NCI-H1436 treated with DMSO at 0.1 percent for 48 hours (cell line): ENCODE results near the gene KPNA1.
"Not testable (repeated sequence)": the region's sequence is repeated elsewhere in the genome, so short reads cannot be mapped to it uniquely, and the experiment has no call there.

Experiments used
- DNase-seq: peaks from one replicate; lab custom pipeline; 2025; lab: John Stamatoyannopoulos, UW

Gene KPNA1

DNA sequence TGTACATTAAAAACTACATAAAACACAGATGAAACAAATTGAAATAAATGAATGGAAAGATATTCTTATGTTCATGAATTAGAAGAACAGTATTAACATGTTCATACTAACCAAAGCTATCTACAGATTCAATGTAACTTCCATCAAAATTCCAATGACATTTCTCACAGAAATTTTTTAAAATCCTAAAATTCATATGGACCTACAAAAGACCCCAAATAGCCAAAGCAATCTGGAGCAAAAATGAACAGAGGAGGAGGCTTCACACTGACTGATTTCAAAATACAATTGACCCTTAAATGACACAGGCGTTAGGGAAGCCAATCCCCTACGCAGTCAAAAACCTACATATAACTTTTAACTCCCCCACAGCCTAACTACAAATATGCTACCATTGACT, 39.4 kb downstream of the KPNA1 start:
- DNase-seq = no peak

DNA sequence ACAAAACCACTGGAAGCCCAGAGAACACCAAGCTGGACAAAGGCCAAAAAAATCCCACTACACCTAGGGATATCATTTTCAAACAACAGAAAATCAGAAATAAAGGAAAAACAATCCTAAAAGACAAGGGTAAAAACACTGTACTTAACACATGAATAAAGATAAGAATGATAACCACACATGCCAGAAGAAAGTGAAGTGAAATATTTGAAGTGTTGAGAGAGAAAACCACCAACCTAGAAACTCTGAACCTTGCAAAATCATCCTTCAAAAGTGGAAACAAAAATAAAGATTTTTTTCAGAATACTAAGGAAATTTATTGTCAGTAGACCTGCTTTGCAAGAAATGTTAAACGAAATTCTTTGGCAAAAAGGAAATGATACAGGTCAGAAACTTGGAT, 45.1 kb downstream of the KPNA1 start:
- DNase-seq = no peak

DNA sequence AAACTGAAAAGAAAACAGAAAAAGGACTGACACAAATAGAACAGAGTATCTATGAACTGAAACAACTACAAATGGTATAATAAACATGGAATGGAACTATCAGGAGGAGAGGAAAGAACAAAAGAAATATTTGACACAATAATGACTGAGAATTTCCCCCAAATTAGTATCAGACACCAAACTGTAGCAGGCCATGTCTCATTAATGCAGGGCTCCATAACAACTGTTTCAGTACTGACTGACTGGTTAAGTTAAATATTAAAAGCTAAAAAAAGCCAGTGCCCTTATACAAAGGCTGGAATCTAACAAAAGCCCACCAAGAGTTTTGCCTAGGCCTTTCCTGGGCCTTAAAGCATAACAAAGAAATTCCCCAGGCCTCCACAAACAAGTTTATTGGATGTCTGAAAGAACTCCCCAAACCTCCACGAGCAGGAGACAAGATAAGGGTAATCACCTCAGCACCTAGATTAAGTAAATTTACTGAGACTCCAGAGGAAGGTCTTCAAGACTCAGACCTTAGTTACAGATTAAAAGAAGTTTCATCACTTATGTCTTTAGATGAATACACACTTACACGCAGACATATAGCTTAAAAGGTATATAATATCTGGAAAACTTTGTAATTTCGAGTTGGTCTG, 45.7 kb downstream of the KPNA1 start:
- no peak for DNase-seq

DNA sequence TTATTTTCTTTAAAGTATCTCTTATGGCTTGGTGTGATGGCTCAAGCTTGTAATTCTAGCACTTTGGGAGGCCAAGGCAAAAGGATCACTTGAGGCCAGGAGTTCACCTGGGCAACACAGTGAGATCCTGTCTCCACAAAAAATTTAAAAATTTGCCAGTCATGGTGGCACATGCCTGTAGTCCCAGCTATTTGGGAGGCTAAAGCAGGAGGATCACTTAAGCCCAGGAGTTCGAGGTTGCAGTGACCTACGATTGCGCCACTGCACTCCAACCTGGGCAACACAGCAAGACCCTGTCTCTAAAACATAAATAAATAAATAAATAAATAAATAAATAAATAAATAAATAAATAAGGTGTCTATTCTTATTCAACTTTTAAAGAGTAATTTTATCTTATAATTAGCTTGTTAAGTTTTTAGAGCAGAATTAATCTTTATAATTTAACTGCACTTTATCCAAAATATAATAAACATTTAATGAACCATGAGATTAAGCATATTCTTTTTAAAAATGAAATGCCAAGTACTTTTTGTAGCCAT, 48.0 kb downstream of the KPNA1 start:
- no peak for DNase-seq

DNA sequence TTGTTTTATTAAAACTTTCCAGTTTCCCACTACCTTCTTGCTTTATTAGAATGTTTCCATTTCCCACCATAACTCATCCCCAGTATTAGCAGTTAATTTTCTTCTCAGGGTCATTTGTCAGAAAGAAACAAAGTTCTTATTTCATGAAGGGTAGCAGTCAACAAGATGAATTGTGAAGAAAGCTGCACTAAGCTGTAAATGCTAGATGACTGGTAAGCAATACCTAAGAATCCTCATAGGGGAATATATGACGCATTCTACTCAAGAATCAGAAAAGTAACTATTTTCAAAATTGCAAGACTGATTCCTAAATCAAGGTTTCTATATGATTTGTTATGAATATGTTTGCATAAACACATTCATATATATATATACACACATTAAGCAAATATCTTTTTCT, 50.1 kb downstream of the KPNA1 start:
- DNase-seq = no peak

DNA sequence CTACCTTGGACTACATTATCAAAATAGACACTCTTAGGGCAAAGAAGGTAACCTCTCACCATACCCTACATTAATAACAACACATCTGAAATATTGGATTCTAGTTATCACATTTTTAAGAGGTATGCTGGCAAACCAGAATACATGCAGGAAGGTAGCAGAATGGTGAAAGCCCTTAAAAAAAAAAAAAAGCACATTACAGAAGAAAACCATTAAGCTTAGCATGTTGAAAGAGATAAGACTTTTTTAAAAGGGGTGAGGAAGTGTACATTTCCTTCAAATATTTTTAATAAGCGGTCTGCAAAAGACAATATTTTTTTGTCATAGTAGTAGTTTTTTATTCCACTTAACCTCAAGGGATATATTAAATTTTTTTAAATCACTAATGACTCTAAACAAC, 52.3 kb downstream of the KPNA1 start:
- DNase-seq = no peak

DNA sequence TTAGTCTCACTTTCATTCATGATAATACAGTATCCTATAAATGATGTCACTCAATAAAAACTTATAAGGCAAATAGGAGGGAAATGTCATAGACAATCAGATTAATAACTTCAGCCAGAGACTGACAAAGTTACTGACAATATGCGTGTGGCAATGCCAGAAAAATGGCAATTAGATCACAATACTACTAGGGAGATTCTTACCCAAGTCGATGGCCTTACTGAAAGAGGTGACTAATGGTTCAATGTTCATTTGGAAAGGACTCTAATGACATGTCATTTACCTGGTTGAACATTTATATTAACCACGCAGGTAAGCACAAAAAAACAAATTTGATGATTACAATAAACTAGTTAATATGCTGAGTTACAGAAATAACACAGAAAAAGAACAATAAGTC, 52.9 kb downstream of the KPNA1 start:
- no peak for DNase-seq

DNA sequence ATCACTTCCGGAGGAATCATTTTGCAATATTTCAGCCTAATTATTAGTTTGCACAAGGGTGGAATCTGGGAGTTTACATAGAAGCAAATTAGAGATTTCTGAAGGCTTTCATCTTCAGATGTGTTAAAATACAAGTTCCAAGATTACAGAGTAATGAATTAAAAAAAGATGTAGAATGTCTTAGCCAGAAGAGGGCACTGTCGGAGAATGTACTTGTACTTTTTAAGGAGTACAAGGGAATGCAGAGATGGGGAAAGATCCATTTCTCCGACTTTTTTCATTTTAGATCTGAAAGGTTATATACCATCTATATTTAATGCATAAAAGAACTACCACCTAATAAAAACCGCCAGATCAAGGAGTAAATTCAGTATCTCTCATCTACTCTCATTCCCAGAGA, 55.7 kb downstream of the KPNA1 start:
- no peak for DNase-seq

DNA sequence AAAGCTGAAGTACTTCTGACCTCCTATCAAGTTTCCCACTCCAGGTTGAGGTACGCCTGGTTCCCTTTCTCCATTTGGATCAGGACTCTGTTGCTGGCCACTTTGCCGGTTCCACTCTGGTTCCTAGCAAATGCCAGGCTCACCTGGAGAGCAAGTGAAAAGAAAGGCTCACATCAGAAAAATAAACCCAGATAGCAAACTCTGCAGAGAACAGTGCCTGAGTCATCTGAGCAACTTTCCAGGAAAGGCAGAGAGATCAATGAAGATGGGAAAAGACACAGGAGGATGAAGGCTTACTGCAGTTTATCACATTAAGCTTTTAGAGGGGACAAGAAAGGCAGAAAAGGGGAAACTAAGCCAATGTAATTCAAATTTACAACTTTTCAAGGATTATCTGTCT, 57.0 kb downstream of the KPNA1 start:
- no peak for DNase-seq

DNA sequence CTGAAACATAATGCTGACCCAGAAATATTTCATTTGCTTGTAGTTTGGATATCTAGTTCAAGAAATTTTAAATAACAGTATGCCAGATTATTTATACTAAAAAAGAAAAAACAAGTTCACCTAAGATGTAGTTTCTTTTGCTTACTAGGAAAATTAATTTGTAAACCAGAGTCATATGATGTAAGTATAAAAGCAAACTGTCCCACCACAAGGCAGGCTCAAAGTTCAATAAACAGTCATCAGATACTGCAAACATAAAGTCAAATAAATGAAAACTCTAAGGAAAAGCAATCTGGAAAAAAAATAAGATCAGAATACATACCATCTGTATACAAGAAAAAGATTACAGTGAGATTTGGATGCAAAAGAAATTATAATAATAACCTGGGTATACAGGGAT, 58.7 kb downstream of the KPNA1 start:
- DNase-seq = no peak

DNA sequence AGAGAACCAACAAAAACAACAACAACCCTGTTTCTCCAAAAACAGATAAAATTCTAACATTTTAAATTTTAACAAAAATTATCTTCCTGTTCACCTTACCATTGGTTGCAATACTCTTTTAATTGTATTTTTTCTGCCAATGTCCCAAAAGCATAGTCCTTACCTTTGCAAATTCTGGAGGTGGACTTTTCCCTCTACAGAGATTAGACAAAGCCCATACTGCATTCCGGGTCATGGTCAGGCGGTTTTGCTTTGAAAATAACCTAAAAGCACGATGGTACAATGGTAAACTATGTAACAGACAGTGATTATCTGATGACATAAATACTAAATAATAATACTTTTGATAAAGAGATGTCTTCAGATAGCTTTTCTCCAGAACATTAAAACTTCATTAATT, 63.4 kb downstream of the KPNA1 start:
- no peak for DNase-seq

DNA sequence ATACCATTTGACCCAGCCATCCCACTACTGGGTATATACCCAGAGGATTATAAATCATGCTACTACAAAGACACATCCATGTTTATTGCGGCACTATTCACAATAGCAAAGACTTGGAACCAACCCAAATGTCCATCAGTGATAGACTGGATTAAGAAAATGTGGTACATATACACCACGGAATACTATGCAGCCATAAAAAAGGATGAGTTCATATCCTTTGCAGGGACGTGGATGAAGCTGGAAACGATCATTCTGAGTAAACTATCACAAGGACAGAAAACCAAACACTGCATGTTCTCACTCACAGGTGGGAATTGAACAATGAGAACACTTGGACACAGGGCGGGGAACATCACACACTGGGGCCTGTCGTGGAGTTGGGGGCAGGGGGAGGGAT, 66.5 kb downstream of the KPNA1 start:
- DNase-seq = not testable (repeated sequence)

DNA sequence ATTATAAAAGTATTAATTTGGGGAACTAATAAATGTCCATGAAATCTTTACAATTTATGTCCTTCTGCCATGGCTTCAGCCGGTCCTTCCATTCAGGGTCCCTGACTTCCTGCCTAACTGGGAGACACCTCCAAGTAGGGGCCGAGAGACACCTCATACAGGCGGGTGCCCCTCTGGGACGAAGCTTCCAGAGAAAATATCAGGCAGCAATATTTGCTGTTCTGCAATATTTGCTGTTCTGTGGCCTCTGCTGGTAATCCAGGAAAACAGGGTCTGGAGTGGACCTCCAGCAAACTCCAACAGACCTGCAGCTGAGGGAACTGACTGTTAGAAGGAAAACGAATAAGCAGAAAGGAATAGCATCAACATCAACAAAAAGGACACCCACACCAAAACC, 70.2 kb downstream of the KPNA1 start:
- not testable (repeated sequence) for DNase-seq

DNA sequence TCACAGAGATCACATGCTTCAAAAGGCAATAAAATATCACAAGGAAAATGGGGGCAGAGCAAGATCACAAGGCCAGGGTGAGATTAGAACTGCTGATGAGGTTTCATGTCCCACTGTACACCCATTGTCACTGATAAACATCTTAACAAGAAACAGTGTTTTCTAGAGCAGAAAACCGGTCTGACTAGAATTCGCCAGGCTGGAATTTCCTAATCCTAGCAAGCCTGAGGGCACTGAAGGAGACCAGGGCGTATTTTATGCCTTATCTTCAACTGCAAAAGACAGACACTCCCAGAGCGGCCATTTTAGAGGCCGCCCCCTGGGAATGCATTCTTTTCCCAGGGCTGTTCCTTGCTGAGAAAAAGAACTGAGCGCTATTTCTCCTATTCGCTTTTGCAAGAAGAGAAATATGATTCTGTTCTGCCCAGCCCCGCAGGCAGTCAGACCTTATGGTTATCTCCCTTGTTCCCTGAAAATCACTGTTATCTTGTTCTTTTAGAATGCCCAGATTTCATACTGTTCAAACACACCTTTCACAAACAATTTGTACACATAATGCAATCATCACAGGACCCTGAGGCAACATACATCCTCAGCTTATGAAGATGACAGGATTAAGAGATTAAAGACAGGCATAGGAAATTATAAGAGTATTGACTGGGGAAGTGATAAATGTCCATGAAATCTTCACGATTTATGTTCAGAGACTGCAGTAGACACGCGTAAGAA, 70.8 kb downstream of the KPNA1 start:
- DNase-seq = not testable (repeated sequence)

DNA sequence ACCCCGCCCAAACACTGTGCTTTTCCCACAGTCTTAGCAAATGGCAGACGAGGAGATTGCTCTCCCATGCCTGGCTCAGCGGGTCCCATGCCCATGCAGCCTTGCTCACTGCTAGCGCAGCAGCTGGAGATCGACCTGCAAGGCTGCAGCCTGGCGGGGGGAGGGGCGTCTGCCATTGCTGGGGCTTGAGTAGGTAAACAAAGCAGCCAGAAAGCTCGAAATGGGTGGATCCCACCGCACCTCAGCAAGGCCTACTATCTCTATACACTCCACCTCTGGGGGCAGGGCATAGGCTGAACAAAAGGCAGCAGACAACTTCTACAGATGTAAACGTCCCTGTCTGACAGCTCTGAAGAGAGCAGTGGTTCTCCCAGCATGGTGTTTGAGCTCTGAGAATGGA, 71.6 kb downstream of the KPNA1 start:
- no peak for DNase-seq

DNA sequence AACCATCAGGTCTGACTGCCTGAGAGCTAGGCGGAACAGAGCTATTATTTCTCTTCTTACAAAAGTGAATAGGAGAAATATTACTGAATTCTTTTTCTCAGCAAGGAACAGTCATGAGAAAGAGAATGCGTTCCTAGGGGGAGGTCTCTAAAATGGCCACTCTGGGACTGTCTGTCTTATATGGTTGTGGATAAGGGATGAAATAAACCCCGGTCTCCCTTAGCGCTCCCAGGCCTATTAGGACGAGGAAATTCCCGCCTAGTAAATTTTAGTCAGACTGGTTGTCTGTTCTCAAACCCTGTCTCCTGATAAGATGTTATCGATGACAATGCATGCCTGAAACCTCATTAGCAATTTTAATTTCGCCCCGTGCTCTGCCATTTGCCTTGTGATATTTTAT, 78.8 kb downstream of the KPNA1 start:
- DNase-seq = no peak

DNA sequence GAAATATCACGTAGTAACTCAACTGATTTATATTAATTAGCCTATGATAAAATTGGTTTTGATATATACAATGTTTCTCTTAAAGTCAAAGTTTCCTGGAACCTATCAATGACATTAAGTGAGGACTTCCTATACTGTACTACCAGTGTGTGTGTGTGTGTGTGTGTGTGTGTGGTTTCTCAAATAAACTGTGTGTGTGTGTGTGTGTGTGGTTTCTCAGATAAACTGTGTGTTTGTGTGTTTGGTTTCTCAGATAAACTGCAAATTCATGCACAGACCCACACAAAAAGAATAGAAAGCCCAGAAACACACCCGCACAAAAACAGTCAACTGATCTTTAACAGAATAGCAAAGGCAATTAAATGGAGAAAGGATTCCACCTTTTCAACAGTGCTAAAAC, 84.4 kb downstream of the KPNA1 start:
- no peak for DNase-seq

DNA sequence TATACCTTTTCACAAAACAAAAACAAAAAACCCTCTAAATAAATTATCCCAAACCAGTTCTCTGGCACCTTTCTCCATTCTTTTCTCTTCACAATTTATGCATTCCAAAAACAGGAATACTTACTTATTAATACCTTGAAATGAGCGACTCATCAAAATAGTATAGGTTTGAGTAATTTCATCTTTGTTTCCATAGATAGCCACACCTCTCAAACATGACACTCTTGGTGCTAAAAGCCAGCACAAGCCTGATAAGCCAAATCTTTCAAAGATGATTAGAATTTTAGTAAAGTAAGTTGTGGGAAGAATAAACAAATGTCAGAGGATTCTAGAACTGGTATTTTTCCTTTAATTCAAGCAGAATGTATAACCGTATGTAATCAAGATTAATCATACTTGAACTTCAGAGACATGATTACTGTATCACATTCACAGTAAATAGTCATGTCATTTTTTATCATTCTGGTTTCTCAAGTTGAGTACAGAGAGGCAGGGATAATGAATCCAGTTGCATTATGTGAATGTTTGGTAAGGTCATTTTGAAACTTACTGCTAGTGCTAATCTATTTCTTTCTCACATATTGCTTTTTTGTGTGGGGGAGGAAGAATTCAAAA, 86.8 kb downstream of the KPNA1 start:
- no peak for DNase-seq

DNA sequence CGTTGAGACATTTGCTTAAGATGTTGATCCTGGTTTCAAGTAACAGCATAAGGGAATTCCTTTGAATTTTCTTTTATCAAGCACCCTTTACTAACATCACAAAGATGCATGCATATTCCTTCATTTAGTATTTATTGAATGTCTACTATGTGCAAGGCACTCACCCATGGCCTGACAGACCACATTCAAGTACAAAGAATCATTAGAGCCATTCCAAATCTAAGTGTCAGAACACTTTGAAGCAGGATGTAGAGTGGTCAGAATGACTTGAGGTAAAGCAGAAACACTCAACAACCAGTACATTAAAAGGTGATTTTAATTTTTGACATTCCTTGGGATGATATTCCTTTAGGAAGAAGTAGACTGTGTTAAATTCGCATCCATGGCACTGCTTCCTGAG, 92.9 kb downstream of the KPNA1 start:
- DNase-seq = no peak

DNA sequence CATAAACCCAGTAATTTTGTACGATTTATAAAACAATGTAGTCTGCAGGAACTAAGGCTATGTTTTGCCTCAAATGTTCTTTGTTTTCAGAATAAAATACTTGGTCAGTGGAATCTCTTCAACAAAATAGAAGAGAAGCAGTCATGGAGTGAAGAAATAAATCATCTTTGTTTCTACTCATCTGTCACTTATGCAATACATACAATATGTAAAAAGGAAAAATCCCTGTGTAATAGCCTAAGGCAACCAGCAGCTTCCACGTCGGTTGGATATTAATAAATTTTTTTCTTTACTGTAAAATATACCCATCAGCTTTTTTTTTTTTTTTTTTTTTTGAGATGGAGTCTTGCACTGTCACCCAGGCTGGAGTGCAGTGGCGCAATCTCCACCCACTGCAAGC, 93.6 kb downstream of the KPNA1 start:
- no peak for DNase-seq

DNA sequence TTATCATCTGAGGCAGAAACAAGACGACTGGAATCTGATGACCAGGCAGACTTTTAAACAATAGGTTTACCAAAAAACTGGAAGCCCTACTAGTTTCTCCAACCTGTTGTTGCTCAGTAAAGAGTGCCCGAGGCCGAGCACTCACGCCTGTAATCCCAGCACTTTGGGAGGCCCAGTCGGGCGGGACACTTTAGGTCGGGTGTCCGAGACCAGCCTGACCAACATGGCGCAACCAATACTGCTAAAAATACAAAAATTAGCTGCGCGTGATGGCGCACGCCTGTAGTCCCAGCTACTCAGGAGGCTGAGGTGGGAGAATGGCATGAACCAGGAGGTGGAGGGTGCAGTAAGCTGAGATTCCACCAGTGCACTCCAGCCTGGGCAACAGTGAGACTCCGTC, 97.8 kb downstream of the KPNA1 start:
- no peak for DNase-seq

DNA sequence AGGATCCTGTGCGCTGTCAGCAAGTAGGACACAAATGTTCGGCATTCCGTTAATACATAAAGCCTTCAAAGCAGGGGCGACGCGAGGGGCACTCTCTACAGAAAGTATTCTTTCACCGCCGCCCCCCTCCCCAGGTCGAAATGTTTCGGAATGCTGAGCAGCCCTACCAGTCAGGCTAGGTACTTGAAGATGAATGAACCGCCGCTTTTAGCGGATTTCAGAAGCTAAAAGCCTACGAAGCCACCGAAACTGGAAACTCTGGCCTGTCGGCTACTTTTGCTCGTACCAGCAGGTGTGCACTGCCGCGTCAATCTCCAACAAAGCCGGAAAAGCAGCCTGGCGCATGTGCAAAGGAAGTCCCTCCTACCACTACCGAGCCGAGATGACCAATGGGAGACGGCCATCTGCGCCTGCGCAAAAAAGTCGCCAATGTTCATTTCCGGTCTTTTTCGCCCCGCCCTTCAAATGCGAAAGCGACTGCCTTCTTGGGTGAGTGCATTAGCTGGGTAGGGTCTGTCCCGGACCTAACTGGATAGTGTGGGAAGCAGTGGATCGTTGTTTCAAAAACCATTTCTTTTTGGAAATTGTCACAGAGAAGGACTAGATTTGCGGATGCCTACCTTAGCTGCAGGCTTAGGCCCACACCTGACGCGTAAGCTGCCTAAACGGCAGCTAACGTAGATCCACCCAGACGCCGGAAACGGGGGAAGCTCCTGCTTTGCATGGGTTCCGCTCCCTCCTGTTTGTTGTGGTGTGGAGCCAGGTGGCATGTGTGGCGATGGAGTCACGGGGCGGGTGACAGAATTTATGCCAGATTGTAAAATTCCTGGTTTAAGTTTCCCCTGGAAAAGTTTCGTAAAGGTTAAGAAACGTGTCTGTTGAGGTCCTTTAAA, 98.7 kb downstream of the KPNA1 start, which contains the start of gene WDR5B:
Gene WDR5B, minus strand, starts transcription at position 301 of the 893 bp plus-strand sequence. CDS start 534 bp downstream, outside the sequence.
- DNase-seq = no peak
